GM21717 (cell line): ENCODE data around the gene ARNT2.

ENCODE experiments used
- ATAC-seq: cut with Tn5 transposase; IDR thresholded peaks from one replicate; pipeline ENCODE4 v1.9.1; 2021; ENCODE audit warnings: mild to moderate bottlenecking, moderate library complexity; ENCODE audit not compliant: unreplicated experiment

The ARNT2 gene

DNA sequence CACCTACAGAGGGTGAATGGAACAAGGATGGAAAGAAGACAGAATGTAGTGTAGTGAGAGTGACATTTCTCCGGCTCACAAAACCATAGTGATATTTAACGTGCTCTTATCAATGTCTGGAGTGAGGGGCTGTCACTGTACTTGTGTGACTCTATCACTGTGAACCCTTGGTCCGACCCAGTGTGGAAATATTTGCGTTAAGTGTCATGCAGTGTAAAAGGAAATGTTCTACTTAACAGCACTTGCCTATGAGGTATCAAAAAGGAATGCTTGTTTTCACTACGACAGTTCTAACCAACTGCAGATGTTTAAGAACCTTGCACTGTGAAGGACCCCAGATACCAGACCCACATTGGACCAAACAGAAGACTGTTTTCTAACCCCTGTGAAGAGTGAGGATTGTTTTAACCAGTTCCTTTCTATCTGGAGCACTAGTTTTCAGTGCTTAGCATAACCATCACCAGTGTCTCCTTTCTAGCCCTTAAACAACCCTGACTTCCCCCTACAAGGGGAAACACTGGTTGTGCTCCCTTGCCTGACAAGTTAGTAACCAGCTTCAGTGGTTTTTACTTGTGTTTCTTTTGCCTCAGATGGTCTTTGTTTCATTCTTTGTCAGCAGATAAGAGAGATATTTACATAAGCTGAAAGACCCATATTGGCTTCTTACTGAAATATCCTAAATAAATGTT is 146.2 kb downstream of the ARNT2 start:
- peak; percentile 55 for ATAC-seq

DNA sequence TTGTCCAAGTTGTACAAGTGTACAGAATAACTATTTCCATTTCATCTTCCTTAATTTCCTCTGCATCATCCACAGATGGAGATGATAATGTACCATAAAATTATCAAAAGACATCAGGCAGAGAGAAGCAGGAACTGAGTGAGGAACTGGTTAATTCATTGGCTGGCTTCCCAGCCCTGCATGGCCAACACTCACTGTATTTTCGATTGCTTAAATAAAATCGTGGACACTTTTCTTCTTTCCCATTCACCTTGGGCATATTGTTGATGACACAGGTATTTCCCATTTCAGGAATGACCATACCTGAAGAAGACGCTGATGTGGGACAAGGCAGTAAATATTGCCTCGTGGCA is 146.7 kb downstream of the ARNT2 start:
- no peak for ATAC-seq

DNA sequence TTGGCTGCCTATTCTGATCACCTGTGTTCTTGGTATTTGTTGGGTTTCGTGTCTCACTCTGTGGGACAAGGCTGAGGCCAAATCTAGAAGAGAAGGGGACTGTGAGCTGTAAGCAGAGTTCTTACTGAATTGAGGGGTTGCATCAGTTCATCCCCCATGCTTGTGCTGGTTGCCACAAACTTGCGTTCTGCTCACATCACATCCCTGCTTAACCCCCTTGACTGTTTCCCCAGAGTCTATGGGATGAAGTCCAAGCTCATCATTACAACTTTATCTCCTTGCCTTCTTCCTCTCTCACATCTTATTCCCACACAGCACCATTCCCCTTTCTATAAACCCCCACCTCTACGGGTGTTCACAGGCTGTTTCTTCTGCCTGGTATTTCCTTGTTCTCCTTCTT is 147.2 kb downstream of the ARNT2 start:
- ATAC-seq = no peak

DNA sequence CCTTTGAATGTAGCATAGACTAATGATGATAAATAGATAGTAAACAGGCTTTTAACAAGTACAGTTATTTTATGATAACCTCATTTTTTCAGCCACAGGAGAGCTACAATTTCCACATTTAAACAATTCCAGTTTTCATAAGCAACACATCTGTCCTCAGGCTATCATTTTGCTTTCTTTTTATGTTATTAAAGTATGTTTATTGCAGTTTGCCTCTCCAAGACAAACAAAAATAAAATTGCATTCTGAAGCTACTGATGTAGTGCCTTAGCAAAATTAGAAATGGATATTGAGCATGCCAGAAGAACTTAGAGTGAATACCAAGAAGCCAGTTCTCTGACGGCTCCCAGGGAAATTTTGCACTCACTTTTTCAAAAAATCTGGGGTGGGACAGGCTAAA is 150.4 kb downstream of the ARNT2 start:
- ATAC-seq = no peak

DNA sequence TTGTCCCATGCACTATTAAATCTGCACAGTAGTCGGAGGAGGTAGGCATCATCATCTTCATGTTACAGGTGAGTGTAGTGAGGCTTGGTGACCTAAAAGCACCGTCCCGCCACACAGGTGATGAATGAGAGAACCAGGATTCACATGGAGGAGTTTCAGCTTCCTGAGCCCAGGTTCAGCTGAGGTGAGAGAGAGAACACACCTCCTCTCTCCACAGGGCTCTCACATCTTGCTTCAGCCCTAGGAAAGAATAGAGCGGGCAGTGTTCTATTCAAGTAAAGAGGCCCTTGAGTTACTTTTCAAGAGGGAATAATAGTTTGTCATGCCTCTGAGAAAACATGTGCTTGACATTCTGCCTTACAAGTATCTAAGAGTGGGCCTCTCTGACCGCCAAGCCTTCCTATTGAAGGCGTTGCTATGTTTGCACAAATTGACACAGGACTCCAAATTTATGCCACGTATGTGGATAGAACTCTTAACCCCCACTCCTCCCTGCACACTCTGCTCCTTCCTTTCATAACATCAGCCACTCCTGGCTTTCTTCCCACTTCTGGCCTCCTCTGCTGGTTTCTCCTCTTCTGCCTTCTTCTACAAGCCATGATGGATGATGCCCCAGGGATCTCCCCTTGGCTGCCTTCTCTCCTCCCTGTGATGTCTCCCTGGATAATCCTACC is 152.6 kb downstream of the ARNT2 start:
- ATAC-seq = no peak

DNA sequence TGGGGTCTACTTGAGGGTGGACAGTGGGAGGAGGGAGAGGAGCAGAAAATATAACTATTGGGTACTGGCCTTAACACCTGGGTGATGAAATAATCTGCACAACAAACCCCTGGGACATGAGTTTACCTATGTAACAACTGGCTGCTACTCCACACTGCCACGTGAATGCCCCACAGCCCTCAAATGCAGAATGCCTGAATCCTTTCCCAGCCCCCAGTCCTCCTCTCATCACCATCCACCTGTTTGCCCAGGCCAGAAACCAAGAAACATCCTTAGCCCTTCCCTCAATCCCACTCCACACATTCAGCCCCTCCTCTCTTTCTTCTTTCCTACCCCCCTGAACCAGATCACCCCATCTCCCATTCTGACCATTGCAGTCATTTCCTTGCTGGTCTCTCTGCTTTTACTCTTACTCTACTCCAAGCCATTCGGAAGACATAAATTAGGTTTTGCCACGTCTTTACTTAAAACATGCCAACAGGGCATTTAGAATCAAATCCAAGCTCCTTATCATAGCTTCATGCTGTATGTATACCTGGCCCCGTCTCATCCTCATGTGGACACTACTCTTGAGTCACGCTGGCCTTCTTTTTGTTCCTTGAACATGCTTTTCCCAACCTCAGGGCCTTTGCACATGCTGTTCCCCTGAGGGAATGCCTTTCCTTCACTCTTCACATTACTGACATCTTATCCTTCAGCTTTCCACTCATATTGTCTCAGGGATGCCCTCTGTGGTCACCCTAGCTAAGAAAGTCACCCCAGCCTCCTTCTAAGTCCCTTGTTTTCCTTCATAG is 153.5 kb downstream of the ARNT2 start:
- ATAC-seq = no peak

DNA sequence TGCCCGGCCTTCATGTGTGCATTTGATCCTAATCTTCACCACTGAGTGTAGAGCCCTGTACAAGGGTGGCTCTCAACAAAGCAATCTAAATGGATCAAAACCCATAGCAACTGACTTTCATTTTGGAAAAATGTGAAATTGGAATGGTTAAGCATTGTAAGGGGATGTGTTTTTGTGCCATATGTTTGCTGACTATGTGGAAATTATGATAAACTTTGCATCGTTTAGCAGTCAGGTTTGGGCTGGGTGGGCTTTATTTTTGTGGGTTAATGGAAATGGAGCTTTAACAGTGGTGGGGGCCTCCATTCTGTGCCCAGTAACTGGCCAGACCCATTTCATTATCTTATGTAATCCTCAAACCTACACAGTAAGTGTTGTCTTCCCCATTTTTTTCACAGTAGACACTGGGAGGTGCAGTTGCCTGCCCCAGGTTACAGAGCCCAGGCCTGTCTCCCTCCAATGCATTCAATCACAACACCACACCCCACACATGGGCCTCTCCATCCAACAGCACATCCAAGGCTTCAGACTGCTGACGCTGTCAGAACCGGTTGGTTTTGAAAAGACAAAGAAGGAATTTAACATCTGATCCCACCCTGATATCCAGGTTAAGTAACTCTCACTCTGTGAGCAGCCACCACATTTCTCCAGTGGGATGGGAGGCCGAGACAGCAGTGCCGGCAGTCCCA is 154.6 kb downstream of the ARNT2 start:
- no peak for ATAC-seq

DNA sequence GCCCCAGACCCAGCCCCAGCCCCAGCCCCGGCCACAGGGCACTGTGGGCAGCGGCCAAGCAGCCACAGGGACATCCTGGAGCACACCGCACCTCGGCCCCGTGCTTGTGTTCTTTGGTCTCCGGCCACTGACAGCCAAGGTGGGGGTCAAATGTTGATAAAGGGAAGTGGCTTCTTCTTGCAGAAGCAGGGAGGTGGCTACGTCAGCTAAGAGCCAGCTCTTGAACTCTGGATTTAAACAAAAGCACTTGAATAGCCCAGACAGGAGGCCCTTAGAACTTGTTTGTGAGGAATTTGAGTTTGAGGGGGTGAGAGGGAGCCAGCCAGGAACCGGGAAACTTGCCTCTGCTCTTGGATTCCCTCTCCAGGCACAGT is 155.1 kb downstream of the ARNT2 start:
- ATAC-seq = no peak

DNA sequence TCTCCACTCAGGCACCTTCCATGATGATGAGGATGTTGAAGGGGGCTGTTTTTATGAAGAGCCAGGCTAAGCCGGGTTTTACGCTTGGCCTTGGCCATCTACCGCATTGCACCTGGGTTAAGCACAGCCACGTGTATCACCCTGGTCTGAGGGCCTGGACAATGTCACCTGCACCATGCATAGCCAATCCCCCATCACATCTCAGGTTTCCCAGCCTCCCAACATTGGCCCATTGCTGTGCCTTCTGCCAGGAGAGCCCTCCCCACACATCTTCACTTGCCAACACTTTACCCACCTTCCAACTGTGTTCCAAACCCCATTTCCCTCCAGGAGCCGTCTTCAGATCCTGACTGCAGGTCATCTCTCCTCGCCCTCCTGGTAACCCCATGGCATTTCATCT is 155.6 kb downstream of the ARNT2 start:
- no peak for ATAC-seq

DNA sequence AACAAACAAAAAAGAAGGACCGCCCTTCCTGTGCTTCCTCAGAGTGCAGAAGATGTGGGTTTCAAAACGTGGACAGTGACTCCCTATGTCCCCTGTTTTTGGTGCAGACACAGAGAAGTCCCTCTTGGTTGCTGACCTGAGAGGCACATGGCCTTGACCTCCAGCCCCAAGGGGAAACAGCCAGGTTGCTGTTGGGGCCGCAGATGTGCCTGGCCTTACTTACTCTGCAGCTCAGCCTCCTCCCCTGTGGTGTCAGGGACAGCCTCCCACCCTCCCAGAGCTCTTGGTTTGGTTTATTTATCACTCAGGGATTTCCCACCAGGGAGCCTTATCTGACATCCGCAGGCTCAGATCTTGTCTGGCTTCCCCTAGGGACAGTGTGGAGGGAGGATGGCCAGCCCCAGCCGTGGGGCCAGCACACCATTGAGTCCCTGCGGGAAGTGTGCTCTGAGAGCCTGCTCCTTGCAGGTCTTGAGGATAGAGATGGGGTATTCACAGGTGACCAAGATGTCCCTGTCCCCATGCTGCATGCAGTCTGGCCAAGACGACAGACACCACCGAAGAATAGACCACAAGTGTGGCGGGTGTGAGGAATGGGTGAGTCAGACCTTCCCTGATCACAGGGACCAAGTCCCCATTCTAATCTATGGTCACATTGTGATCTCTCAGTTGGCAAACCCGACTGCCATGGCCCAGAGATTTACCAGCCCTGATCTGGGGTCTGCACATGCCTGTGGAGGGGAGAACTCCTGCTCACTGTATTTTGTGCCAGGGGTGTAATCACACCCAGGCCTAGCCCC is 156.6 kb downstream of the ARNT2 start:
- no peak for ATAC-seq

DNA sequence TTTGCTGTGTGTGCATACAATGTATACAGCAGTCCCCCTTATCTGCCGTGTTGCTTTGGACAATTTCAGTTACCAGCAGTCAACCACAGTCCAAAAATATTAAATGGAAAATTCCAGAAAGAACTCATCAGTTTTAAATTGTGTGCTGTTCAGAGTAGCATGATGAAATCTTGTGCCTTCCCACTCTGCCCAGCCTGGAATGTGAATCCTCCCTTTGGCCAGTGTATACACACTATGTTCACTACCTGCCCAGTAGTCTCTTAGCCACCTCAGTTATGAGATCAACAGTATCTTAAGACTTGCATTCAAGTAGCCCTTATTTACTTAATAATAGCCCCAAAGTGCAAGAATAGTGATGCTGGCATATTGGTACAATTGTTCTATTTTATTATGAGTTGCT is 157.3 kb downstream of the ARNT2 start:
- no peak for ATAC-seq

DNA sequence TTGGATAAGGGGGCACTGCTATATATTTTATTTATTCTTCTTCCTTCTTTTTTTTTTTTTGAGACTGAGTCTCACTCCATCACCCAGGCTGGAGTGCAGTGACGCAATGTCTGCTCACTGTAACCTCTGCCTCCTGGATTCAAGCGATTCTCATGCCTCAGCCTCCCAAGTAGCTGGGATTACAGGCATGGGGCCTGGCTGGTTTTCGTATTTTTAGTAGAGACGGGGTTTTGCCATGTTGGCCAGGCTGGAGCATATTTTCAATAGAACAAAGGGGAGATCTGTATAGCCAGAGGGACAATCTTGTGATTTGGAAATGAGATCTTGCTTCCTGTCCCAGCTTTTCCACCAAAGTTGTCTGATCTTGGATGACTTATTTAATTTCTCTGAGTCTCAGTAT is 157.9 kb downstream of the ARNT2 start:
- no peak for ATAC-seq

DNA sequence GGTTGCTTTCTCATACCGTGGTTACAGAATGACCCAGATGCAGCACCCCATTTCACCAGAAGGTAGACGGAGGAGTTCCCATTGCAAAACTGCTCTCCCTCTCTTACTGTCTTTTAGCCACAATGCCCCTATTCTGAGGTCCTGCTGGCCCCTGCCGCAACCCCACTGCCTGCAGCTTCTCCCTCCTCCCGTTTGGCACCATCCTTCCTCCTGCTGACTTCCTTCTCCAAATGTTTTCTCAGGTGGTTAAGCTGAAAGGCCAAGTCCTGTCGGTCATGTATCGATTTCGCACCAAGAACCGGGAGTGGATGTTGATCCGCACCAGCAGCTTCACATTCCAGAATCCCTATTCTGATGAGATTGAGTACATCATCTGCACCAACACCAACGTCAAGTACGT is 158.7 kb downstream of the ARNT2 start:
- ATAC-seq = no peak

DNA sequence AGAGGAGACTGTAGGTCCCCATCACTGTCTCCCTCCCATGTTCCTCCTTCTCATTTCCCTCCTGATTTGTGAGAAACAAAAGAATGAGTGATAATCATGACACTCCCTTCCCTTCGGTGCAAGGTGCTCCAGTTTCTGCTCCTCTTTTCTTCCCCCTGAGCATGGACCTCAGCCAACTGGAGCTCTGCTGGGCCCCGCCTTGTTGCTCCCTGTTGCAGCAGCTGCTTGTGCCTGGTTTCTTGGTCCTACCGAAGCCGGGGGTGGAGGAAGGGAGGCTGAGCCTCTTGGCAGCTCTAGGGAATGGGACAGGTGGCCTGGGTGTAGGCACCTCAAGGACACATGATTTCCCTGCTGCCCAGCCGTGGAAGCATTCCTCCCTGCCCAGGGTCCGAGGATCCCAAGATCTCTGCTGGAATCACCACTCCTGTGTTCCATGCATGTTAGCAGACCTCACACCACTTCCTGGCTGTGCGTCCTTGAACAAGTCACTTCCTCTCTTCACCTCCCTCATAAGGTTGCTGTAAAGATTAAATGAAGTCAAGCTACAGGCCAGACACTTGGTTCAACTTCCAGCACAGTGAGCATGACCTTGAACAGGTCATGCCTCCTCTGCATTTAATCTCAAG is 159.3 kb downstream of the ARNT2 start:
- ATAC-seq = no peak

DNA sequence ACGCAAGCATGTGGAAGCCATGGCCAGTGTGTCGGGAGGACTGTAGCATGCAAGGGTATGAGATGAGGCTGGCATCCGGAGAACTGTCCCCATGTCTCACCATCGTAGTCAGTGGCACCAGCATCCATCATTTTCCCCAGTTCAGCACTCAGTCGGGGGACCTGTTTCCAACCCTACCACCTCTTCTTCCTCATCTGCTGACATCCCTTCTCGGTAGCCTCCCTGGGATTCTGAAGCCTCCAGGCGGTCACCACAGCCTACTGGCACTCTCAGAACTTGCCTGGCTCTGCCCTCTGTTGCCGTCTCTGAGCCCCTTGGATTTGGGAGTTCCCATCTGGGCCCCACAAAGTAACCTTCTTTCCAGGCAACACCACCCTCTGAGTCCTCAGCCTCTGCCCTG is 159.9 kb downstream of the ARNT2 start:
- ATAC-seq = no peak

DNA sequence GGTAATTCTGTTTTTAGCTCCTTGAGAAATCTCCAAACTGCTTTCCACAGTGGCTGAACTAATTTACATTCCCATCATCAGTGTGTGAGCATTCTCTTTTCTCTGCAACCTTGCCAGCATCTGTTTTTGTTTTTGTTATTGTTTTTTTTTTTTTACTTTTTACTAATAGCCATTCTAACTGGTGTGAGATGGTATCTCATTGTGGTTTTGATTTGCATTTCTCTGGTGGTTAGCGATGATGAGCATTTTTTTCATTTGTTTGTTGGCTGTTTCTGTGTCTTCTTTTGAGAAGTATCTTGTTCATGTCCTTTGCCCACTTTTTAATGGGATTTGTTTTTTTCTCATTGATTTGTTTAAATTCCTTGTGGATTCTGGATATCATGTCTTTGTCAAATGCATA is 161.2 kb downstream of the ARNT2 start:
- ATAC-seq = no peak

DNA sequence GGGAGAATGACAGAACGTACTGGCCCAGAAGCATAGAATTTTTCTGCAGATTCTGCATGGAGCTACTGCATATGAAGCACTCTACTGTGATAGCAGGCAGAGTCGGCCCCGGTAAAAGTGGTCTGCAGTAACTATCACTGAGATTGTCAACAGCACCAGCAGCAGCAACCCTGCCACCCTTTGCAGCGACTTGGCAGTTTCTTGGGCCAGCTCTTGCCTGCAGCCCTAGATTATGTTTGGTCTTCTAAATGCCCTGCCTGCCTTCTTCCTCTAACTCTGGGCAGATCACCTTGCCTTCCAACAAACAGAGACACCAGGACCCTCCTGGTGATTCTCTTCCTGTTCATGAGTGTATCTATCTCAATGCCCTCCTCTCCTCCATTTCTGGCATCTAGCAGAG is 161.8 kb downstream of the ARNT2 start:
- ATAC-seq = no peak

DNA sequence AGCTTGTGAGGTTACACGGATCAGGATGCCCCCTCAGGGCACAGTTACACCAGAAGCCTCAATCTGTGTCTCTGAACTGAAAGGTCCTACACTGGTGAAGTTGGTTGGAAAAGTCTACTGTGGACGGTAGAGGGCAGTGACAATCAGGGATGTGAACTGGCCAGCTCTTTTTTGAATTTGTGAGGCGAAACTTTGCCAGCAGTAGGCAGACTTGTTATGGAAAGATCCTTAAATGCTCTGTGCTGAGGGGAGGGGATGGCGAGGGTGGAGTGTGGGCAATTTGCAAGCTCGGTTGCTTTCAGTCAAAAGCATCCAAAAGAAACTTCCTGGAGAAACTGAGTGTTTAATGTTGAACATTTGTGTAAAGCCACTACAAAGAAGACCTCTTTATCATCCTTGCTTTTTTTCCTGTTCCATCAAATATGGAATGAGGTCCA is 163.6 kb downstream of the ARNT2 start:
- ATAC-seq = no peak

DNA sequence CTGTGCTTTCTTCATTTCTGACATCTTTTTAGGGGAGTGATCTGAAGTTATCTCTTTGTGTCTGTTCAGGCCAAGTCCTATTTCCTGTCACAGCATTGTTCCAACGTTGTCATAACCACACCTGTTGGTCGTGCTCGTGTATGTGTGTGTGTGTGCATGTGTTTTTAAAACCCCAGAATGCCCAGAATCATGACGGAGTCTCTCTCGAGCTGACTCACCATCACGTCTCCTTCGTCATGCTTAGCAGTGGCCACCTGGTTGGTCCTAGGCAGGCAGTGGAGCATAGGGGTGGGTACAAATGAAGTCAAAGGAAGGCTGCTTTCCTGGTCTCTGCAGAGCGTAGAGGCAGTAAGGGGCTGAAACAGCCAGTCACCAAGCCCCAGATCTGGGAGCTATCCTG is 164.1 kb downstream of the ARNT2 start:
- ATAC-seq = no peak

DNA sequence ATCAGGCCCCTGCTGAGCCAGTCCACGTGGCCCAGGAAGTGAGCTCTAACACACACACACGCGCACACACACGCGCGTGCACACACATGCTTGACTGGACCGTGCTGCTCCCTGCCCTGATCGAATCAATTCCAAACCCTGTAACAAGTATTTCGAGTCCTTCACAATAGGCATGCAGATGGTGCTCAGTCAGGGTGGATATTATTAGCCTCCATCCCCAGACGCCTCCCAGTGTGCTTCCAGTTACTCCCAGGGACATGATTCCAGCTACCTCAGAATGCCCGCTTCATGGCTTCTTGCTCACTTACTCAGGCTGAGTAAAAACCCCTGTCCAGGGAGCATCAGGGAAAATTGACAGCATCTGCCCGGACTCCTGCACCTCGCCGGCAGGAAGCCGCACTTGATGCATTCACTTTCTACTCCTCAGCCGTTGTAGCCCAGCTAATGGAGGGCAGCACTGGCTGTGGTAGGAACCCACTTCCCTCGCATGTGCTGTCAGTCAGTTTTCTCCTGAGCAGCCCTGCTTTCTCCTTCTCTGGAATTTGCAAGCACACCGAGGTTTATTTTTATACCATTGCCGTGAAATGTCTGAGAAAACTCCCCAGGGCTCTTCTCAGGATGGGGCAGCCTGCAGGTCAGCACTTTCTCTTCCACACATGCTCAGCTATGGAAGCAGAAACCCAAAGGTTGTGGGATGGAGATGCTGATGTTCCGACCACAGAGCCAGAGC is 164.9 kb downstream of the ARNT2 start:
- no peak for ATAC-seq
